UCSD-AML1 (cell line): ENCODE results near the gene HERC3.
"Not testable (repeated sequence)": the region's sequence is repeated elsewhere in the genome, so short reads cannot be mapped to it uniquely, and the experiment has no call there.

Experiments
- DNase-seq: peaks from one replicate; lab custom pipeline; 2025; ENCODE audit not compliant: unreplicated experiment; lab: John Stamatoyannopoulos, UW

HERC3 gene

DNA sequence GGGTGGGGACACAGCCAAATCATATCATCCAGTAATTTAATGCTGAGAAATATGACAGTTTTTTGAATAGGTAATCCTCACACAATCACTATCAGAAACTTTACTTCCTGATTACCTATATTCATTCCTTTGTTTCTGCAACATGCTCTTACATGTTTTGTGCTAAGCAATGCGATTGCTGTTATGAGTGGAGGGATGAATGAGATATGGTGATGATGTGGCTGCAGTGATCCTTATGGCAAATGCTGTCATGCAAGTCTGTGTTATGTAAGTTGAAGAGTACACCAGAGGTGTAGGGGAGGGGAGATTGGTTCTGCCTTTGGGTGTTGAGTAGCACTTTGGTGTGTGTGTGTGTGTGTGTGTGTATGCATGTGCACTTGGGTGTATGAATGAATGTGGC is 14.6 kb downstream of the HERC3 start:
- DNase-seq = no peak

DNA sequence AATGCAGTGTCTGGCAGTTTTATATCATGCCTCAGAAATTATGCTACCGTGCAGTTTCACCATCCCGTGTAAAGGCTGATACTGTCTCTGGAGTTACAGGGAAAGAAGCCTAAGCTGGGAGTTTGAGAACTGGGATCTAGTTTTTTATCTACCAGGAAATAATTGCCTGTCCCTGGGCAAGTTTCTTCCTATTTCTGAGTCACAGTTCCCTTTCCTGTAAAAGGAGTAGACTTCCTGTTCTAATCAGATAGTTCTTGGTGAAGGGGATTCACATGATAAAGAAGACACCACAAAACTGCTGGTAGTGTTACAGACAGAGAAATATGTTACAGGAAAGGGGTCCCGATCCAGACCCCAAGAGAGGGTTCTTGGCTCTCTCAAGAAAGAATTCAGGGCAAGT is 17.1 kb downstream of the HERC3 start:
- DNase-seq = no peak

DNA sequence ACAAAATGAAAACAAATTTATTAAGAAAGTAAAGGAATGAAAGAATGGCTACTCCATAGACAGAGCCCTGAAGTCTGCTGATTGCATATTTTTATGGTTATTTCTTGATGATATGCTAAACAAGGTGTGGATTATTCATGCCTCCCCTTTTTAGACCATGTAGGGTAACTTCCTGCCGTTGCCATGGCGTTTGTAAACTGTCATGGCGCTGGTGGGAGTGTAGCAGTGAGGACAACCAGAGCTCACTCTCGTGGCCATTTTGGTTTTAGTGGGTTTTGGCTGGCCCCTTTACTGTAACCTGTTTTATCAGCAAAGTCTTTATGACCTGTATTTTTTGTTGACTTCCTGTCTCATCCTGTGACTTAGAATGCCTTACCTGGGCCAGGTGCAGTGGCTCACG is 17.5 kb downstream of the HERC3 start:
- DNase-seq = not testable (repeated sequence)

DNA sequence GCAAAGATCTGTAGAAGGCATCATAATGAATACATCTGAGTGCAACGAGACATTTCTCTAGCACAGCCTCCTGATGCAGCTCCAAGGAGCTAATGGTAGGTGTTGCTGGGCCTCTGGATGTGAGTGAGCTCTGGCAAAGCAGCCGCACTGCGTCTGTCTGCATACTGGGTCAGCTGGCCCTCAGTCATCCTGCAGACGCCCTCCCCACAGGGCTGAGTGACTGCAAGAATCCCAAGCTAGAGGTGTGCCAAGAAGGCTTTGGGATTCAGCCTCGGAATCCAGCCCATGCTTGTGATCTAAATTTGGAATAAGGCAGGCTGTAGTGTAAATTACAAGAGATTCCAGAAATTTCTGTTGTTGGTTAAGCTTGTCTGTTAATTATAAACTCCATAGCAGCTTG is 18.5 kb downstream of the HERC3 start:
- DNase-seq = no peak

DNA sequence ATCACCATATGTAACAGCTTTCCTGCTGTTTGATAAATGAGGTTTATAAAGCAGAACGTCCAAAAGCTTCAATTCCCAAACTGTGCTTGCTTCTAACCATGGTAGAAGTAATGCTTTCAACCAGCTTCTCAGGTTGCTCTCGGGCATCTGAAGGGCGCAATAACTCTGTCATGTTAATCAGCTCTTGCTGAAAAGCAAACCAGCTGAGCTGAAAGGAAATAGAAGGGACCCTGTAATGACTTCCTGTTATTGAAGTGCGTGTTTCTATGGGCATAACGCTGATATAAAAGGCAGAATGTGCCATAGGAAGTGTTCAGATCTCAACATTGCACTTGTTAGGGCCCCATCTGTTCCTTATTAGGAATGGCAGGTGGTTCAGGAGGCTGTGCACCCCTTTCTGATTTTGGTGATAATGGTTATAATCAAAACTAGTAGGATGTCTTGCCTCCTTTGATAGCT is 21.2 kb downstream of the HERC3 start:
- DNase-seq = peak; percentile 15

DNA sequence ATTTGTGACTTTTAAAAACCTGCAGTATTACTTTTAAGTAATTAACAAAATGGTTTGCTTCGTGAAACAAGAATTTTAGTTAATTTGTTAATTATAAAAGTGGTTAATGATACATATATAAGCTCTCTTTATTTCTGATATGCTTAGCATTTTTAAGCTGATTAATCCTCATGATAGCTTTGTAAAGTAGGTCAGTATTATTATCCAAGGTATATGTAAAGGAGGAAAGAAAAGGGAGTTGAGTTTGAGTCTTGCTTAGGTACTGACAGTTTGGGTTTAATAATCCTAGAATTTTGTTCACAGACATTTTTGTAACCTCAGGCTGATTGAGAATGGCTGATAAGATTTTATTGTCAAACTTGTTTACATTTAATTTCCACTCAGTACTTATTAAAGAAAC is 21.8 kb downstream of the HERC3 start:
- DNase-seq = no peak

DNA sequence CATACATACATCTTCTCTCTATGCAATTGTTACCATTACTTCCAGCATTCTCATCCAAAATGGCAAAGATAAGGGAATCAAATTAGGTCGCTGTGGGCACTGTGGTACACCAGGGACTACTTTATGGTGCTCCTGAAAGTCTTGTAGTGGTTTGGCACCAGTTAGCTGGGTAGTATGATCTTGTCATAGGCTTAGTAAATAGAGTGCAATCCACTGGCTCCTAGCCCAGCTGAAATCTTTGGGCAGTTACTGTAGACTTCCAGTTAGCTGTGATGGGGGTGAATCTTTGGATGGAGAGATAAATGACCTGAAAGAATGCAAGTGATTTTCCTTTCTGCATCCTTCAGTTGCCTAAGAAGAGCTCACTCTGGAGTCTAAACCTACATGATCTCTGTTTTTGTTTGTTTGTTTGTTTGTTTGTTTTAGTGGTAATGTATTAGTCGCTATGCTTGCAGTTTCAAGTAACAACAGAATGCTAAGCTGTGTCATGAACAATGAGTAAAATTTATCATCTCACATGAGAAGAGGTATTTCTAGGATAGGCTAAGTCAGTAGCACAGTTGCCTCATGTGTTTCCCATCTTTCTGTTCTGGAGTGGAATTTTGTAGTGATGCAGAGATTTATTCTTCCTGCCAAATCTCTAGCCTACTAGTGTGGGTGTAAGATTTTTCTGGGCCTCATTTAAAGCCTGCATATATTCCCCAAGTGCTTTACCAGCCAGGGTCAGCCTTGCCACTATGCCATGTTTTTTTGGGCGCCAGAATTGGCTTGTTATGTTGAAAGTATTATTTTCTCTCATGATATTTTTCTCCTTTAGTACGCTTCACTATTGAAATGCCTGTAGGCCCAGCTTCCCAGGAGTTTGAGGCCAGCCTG is 24.2 kb downstream of the HERC3 start:
- DNase-seq = no peak

DNA sequence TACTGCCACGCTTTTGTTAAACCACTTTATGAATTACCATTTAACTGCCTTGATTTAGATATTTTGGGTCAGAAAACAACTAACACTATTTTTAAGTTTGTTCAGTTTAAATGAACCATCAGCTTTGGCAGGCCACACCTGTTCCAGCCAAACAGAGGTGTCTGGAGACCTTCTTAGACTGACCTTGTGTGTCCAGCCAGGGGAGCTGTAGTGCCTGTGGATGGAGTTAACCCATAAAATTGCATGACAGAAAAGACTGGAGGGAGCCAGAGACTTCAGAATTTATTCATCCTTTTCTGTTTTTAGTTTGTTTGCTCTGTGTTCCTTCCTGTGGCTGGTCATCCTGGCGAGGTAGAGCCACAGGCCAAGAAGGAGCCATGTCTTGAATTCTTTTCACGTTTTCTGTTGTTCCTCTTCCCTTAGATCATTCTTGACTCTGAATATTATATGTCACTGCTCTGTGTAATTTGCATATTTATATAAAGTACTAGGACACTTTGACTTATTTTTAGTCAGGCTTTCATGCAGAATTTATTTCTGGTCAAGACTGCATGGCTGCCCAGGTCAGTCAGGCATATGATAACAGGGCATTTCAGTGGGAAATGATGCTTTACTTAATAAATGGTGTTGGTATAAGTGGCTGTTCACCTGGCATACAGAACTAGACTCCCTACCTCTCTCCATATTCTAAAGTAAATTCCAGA is 26.7 kb downstream of the HERC3 start:
- no peak for DNase-seq

DNA sequence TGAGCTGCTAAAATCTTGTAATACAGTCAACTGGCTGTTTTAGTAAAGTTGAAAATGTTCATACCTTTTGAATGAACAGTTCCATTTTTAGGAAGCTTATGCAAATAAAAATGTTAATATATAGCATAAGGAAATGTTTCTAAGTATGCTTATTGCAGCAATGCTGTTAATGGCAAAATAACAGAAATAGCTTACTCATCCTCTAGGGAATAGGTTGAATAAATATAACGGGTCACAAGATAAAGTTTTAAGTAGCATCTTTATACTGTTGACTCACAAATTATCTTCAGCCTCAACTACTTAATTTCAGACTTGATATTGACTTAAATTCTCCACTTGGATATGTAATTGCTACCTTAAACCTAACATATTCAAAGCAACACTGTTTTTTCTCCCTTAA is 27.7 kb downstream of the HERC3 start:
- no peak for DNase-seq

DNA sequence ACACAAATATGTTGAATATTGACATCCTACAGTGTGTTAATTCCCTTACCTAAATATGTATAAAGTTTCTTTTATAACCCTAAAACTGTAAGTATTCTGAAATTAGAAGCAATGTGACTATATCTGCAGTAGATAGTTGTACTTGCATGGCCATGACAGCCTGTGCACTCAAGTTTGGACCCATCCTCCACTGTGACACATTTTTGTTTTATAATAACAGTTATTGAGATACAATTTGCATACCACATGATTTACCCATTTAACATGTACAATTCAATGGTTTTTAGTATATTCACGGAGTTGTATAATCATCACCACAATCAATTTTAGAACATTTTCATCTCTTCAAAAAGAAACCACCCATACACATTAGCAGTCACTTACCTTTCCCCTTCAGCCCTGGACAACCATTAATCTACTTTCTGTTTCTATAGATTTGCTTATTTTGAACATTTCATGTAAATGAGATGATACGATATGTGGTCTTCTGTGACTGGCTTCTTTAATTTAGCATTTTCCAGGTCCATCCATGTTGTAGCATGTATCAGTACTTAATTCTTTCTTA is 29.6 kb downstream of the HERC3 start:
- no peak for DNase-seq

DNA sequence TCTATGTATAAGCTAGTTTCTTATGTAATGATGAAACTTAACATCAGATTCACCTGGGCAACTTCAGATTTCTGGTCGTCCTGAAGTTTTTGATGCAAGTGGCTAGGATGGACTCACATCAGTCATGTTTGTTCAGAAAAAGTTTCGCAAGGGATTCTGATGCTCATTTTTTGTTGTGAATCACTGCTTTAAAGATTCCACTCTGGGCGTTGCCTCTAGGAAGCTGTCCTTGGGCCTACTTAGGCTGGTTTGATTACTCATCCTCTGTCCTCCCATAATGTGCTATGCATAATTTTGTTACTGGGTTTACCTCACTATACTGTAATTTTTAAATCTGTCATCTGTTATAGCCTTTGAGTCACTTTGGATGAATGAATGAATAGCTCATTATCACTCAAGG is 30.8 kb downstream of the HERC3 start:
- no peak for DNase-seq

DNA sequence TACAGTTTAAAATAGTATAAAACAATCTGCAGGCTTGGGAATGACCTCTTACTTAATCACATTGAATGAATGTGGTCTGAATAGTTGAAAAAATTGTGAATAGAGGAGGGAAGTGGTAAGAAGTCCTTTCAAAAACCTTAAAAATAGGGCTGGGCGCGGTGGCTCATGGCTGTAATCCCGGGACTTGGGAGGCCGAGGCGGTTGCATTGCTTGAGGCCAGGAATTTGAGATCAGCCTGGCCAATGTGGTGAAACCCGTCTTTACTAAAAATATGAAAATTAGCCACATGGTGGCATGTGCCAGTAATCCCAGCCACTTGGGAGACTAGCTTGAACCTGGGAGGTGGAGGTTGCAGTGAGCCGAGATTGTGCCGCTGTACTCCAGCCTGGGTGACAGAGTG is 36.5 kb downstream of the HERC3 start:
- DNase-seq = no peak

DNA sequence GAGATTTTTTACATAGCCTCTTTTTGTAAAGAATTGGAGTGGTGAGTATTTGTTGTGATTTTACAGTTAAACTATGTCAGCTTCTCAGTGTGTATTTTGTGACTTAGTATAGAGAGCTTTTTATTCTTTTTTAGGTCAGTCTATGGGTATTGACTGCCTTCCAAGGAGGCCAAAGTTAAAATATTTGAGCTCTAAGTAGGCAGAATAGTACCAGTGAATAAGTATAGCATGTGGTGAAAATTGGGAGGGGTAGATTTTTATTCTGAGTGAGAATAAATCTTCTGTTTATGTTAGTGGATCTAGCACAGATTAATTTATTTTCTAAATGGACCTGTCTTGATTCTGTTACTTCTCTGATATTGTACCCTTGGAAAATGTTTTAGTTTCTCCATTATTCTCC is 37.5 kb downstream of the HERC3 start:
- DNase-seq = no peak

DNA sequence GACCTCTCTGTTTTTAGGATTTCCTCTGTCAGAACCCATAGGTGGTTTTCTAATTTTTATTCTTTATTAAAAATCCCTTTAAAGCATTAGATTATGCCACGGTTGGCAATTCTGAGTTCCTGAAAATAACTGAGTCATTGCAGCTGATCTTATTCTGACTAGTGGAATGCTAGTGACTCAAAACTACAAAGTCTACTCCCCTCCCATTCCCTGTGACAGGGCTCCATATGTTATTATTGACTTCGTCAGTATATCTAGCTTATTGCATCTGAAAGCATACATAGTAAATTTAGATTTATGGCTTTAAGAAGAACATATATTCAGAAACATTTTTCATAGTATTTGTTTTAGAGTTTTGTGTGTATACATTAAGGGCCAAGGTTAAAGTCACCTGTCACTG is 38.5 kb downstream of the HERC3 start:
- no peak for DNase-seq

DNA sequence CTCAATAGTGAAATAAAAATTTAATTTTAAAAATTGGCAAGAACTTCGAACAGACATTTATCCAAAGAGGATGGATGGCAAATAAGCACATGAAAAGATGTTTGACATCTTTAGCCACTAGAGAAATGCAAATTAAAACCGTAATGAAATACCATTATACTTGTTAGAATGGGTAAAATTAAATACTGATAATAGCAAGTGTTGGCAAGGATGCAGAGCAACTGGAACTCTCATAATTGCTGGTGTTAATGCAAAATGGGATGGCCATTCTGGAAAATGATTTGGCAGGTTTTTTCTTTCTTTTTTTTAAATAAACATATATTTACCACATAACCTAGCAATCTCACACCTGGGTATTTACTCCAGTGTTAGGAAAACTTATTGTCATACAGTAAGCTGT is 51.7 kb downstream of the HERC3 start:
- DNase-seq = no peak

DNA sequence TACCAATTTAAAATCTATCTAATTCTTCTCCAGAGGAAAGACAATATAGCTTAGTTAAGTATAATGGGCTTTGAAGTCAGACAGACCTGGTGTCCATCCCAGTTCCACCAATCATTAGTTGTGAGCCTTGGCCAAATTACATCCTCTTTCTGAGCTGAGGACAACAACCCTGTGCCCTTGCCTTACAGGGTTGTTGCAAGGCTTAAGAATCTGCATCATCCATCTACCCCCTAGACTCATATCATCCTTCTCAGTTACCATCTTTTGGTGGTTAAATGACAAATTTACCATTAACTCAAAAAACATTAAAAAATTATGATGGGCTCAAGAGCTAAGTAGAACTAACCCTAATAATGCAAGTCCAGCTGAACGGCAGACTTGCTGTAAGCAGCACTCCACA is 53.7 kb downstream of the HERC3 start:
- DNase-seq = no peak

DNA sequence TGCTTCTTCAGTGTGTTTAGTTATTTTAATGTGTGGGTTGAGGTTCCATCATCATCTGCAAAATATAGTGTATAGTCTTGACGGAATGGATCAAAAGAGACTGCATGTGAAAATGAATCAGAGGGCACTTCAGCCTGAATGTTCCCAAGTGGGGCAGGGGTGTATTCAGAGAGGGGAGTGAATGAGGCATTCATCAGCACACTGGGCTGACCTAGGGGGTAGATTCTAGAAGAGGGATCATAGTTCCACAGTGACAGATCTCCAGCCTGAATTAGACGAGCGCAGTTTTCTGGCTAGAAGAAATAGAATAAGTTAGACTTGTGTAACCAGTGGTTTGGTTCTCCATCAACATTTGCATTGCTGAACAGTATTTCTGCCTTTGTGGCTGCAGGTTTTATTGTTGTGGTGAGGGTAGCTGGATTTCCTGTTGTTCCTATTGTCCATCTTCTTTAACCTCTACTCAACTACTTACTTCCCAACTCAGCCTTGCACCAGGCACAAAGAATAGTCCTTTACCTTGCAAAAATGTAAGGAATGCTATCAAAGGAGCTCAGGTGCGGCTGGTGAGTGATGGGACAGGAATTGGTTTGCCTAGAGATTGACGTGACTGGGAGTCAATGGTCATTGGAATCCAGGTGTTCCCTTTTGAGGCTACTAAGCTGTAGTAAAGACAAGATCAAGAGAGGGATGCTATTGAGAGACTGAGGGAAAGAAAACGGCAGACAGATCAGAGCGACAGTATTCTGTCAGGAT is 54.4 kb downstream of the HERC3 start:
- DNase-seq = no peak

DNA sequence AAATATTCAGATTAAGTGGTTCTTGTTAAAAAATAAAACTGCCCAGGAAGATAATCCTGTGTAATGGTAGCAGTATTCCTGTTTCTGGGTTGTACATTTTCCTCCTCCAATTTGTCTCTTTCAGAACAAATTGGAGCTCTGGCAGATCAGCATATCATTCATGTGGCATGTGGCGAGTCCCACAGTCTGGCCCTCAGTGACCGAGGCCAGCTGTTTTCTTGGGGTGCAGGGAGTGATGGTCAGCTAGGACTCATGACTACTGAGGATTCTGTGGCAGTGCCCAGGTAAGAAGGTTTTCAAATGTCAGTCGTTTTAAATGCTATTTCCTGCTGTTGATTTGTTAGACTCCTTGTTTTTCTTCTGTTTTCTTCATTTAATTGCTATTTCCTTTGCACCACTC is 57.4 kb downstream of the HERC3 start:
- no peak for DNase-seq

DNA sequence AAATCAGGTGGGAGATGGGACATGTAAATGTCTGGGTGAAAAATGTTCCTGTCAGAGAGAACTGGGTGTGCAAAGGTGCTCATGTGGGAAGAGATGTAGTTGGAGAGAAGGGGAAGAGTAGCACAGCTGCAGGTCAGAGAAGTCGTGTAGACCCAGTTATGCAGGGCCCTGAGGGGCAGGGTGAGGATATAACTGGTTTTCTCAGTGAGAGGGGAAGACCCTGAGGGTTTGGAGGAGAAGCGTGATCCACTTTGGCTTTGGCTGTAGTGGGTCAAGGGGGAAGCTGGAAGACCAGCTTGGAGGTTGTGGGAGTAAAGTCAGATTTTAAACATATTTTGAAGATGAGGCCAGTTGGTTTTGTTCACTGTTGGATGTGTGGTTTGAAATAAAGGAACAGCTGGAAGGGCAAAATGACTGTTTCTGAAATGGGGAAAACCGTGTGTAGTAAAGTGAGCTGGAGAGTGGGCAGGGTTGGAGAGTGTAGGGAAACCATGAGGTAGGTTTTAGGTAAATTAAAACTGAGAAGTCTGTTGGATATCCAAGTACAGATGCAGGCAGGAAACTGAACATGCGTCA is 61.2 kb downstream of the HERC3 start:
- DNase-seq = no peak

DNA sequence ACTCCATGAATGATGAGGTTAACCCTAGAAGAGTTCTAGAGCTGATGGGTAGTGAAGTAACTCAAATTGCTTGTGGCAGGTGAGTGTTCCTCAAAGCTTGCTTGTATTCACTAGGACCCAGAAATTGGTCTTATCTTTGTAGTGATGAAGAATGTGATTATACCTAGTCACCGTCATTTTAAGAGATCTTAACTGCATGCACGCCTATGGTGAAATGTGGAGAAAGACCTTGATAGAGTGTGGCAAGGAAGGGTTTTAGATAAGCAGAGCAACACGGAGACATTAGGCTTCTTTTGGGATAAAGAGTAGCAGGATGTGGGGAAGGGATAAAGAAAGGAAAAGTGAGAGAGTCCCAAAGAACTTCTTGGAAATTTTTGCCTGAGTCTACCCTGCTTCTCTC is 62.9 kb downstream of the HERC3 start:
- DNase-seq = no peak
